Putamen (tissue), 1 donor: ENCODE data around the gene GSS.

Source experiments
- DNase-seq: peaks from one replicate; pipeline ENCODE4 v3.0.0-alpha.2; 2016; ENCODE audit warnings: low spot score

Gene GSS

DNA sequence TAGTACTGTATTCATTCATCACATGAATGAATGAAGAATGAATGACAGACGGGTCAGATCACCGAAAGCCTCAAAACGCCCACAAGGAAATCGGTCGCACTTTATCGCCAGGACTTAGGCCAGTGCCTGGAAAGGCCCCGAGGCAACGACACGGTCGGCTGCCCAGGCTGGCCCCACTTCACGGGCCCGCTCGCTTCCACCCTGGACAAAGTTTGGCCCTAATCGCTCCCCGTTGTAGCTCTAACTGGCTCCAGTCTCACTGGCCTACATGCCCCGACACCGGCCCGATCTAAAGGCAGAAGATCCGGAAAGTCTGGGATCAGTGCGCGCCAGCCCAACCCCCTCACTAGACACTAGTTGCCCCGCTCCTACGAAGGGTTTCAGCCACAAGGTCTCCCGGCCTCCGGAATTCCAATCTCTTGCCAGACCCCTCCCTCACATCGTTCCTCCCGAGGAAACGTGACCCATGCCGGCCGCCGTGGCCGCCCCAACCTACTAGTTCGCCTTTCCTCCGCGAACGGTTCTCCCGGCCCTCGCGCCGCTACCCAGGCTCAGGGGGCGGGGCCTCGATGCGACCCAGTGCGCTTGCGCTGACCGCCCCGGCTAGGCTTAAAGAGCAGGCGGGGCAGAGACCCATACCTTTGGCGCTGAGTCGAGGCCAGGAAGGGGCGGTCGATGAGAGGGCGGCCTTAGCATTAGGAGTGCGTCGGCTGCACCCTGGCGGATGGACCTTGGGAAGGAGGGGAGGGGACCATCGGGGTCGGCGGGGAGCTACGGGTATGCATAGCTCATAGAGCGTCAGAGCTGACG, at the start of gene GSS, which contains the start of gene MYH7B:
GSS (minus strand) TSS at position 576 of the 810 bp plus-strand sequence. CDS start 3,954 bp downstream, outside the sequence.
MYH7B (plus strand) TSS at position 638 of the 810 bp plus-strand sequence. CDS start 22,138 bp downstream, outside the sequence.
- peak; percentile 94 for DNase-seq

GRCh38 chr20:35004749-35005462, 49.3 kb upstream of the GSS start:
- DNase-seq = no peak

GRCh38 chr20:35004051-35004725, 48.6 kb upstream of the GSS start:
- no peak for DNase-seq

DNA sequence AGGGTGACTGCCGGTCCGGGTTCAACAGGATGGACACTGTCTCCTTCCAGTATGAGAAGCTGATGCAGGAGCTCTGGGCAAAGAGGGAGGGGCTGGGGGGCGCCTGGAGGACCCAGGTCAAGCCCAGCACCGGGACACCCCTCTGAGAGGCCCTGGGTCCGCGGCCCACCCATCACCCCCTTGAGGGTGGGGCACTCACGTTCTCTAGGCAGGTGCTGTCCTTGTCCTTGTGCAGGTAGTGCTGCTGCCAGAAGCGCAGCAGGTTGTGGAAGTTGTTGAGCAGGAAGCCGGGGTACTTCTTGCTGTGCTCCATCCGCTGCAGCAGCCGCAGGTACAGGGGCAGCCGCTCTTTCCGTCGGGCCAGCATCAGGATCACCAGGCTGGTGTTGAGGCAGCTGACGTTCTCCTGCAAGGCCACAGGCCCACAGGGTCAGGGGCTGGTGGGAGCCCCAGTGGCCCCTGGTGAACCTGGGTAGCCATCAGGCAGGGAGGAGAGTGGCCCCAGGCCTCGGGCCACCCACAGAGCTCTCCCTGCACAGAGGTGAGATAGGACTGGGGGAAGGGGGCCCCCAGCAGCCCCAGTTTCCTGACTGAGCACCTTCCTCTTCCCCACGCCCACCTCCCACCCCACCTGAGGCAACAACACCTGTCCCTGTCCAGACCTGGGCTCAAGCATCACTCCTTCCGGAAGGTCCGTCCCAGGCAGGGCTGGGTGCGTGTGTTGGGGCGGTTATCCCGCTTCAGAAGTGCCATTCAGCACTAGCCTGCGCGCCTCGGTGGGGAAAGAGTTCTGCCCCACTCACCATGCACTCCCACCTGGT, 47.8 kb upstream of the GSS start:
- no peak for DNase-seq

DNA sequence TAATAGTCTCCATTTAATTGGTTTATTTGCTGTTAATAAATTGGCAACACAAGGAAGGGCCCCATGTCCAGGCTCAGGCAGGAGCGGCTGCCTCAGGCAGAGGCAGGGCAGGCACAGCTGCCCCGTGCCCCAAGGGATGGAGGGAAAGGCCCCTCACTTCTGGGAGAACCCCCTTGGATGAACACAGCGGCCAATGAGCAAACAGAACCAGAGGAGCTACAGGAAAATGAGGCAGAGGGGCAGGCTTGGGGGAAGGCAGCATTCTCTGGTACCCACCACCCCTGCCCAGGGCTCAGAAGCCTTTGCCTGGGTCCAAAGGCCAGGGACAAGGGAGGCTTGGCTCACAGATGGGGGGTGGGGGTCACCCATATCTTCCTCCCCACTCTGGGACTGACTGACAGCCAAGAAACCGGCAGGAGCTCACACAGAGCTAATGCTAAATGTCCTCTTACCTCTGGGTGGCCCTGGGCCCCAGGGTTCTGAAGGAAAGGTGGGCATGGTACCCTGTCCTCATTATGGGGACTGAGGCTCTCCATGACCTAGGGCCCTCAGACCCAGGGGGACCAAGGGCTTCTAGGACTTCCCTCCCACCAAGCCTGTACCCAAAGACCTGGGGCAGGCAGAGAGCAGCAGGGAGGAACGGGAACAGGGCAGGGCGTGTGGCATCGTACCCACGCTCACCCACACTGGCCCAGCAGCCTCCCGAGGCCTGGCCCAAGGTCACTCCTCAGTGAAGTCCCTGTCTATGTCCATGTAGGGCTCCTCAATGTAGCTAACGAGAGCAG, 47.0 kb upstream of the GSS start:
- no peak for DNase-seq

DNA sequence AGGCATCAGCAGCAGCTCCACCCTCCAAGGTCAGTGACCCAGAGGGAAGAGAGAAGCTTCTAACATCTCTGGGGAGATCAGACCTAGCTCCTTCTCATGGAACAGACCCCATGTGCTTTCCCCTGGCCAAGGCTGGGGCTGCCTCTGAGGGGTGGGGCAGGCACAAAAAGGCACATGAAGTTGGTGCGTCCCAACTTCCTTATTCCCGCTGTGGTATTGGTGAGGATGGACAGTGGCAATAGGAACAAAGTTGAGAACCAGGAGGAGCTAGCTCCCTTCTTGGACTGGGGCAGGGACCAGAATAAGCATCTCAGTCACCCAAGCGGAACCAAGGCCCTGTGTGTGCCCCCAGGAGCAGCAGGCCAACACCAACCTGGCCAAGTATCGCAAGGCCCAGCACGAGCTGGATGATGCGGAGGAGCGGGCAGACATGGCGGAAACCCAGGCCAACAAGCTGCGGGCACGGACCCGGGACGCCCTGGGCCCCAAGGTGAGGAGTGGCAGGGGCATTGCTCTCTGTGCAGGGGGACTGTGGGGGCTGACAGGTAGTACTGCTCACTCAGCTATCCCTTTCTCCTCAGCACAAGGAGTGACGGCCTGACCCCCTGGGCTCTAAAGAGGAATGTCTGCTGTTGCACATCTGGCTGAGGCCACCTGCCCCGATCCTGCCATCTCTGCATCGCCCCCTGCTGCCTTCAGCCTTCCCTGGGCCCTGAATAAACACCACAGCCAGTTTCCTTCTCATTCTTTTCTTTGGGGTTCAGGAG, 46.2 kb upstream of the GSS start:
- no peak for DNase-seq

DNA sequence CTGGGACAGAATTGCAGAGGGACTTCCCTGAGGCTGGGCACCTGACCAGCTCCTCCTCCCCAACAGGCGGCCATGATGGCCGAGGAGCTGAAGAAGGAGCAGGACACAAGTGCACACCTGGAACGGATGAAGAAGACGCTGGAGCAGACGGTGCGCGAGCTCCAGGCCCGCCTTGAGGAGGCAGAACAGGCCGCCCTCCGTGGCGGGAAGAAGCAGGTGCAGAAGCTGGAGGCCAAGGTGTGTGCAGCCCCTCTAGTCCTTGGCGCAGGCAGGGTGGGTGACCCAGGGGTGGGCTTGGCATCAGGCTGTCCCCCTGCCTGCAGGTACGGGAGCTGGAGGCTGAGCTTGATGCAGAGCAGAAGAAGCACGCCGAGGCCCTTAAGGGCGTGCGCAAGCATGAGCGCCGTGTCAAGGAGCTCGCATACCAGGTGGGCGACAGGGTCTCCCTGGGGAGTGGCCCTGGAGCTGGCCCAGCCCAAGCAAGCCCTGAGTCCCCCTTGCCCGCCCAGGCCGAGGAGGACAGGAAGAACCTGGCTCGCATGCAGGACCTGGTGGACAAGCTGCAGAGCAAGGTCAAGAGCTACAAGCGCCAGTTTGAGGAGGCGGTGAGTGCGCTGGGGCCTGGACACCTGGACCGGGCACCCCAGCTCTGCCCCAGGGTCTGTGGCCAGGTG, 45.5 kb upstream of the GSS start:
- no peak for DNase-seq

DNA sequence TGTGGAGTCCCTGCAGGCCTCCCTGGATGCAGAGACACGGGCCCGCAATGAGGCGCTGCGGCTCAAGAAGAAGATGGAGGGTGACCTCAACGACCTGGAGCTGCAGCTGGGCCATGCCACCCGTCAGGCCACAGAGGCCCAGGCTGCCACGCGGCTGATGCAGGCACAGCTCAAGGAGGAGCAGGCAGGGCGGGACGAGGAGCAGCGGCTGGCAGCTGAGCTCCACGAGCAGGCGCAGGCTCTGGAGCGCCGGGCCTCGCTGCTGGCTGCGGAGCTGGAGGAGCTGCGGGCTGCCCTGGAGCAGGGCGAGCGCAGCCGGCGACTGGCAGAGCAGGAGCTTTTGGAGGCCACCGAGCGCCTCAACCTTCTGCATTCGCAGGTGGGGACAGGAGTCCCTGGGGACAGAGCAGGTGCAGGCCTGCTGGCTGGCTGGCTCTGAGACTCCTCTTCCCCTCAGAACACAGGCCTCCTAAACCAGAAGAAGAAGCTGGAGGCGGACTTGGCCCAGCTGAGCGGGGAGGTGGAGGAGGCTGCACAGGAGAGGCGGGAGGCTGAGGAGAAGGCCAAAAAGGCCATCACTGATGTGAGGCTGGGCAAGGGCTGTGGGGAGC, 44.8 kb upstream of the GSS start:
- DNase-seq = no peak

DNA sequence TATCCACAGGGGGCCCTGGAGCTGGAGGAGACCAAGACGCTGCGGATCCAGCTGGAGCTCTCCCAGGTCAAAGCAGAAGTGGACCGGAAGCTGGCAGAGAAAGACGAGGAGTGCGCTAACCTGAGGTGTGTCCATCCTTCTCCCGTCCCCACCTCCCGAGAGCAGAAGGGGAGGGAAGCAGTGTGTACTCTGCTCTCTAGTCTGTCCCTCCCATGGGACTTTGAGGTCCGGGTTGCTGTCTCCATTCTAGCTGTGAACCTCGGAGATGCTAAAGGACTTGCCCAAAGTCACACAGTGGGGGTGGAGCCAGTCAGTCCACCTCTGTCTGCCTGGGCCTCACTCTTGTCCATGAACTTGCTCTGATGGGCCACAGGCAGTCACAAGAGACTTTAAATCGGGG, 44.2 kb upstream of the GSS start:
- no peak for DNase-seq

GRCh38 chr20:34999021-34999451, 43.4 kb upstream of the GSS start:
- no peak for DNase-seq

- no peak for DNase-seq
These were observed 42.8 kb upstream of the GSS start for GRCh38 chr20:34998331-34998950.

DNA sequence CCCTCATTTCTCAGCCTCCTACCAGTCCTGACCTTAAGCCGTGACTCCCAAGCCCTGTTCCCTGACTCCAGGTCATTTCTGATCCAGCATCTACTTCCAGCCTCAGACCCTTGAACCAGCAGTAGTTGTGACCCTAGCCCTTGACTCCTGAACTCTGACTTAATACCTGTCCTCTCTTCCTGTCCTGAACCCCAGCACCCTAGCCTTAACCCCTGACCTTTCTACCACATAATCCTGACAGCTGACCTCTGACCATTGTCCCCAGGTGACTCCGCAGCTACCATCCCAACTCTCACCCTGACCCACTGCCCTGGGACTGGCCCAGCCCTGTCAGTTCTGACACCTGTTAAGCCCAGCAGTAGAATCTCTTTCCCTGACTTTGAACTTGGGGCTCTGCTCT, 42.2 kb upstream of the GSS start:
- no peak for DNase-seq

- peak; percentile 66 for DNase-seq
These were observed 41.5 kb upstream of the GSS start for GRCh38 chr20:34997131-34997561.

DNA sequence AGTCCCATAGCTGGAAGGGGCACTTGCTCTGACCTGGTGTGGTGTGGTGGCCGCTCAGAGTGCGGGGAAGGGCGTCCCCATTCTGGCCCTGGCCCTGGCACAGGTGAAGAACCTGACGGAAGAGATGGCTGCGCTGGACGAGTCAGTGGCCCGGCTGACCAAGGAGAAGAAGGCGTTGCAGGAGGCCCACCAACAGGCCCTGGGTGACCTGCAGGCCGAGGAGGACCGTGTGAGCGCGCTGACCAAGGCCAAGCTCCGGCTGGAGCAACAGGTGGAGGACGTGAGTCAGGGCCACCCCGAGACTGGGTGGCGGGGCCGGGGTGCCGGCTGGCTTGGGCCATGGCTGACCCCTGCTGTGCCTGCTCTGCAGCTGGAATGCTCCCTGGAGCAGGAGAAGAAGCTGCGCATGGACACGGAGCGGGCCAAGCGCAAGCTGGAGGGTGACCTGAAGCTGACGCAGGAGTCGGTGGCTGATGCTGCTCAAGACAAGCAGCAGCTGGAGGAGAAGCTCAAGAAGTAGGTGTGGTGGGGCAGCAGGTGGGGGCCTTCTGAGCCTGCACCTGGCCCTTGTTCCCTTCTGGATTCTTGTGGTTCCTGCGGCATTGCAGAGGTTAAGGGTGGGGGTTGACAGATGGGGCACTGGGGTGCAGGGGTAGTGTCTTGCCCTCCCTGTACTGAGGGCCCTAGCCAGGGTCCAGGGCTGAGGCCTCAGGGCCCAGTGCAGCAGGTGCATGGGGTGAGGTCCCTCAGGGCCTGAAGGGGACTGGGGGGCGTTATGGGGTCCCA, 40.8 kb upstream of the GSS start:
- no peak for DNase-seq

- no peak for DNase-seq
These were observed 40.1 kb upstream of the GSS start for GRCh38 chr20:34995696-34996095.

DNA sequence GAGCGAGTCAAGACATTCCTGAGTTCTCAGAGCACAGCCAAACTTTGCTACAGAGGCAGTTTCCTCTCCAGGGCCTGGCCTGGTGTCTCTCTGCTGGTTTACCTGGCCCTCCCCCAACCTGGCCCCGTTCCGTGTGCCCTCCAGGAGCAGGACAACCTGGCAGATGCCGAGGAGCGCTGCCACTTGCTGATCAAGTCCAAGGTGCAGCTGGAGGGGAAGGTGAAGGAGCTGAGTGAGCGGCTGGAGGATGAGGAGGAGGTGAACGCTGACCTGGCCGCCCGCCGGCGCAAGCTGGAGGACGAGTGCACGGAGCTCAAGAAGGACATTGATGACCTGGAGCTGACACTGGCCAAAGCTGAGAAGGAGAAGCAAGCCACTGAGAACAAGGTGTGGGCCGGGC, 39.6 kb upstream of the GSS start:
- no peak for DNase-seq

- no peak for DNase-seq
These were observed 39.0 kb upstream of the GSS start for GRCh38 chr20:34994509-34995131.
